Measurements from ENCODE around the gene F2.

Gene F2

DNA sequence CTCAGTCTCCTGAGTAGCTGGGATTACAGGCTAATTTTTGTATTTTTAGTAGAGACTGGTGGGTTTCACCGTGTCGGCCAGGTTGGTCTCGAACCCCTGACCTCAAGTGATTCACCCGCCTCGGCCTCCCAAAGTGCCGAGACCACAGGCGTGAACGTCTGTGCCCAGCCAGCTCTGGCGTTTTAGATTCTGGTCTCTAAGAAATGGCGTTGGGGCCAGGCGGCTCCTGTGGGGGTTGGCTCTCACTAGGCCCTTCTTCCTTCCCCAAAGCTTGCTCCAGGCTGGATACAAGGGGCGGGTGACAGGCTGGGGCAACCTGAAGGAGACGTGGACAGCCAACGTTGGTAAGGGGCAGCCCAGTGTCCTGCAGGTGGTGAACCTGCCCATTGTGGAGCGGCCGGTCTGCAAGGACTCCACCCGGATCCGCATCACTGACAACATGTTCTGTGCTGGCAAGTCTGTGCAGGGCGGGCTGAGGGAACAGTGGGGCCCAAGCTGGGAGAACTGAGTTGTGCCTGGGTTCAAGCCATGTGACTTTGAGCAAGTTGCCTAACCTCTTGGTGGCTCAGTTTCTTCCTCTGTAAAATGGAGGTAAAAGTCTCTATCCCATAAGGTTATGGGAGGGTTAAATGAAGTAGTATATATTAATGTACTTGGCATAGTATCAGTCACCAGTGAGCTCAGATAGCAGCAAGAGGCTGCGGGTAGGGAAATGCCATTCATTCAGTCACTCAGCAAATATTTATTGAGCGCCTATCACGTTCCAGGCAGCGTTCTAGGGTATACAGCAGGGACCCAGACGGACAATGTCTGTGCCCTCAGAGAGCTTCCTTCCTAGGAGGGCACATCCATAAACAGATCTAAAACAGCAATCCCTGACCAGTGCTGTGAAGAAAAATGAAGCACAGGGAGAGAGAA lies 10.4 kb downstream of the F2 start:
- in situ Hi-C loops (cut with HindIII; ENCODE audit: low pct_ligation_motif_present, low sequenced_read_pairs): no loop called here
- Histone ChIP-seq H3K4me3 (ENCODE audit: low read depth, low read length) (no peak overlapping the region), H3K27ac (no peak overlapping the region), H3K27me3 (replicated peaks) (no peaks in the 10 kb centered on the region), H3K36me3 (replicated peaks) (no peaks in the 10 kb centered on the region)
- TF ChIP-seq, protein P1, sequence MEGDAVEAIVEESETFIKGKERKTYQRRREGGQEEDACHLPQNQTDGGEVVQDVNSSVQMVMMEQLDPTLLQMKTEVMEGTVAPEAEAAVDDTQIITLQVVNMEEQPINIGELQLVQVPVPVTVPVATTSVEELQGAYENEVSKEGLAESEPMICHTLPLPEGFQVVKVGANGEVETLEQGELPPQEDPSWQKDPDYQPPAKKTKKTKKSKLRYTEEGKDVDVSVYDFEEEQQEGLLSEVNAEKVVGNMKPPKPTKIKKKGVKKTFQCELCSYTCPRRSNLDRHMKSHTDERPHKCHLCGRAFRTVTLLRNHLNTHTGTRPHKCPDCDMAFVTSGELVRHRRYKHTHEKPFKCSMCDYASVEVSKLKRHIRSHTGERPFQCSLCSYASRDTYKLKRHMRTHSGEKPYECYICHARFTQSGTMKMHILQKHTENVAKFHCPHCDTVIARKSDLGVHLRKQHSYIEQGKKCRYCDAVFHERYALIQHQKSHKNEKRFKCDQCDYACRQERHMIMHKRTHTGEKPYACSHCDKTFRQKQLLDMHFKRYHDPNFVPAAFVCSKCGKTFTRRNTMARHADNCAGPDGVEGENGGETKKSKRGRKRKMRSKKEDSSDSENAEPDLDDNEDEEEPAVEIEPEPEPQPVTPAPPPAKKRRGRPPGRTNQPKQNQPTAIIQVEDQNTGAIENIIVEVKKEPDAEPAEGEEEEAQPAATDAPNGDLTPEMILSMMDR (IDR thresholded peaks at IDR 0.05; ENCODE audit: low read depth, low read length, missing control alignments): no peak
- no peak for DNase-seq

GRCh38 chr11:46731545-46731944 lies 12.5 kb downstream of the F2 start:
- Histone ChIP-seq H3K4me3 (ENCODE audit: low read depth, low read length) (no peak overlapping the region), H3K27me3 (replicated peaks) (no peaks in the 10 kb centered on the region), H3K36me3 (replicated peaks) (no peaks in the 10 kb centered on the region), H3K27ac (no peak overlapping the region)
- TF ChIP-seq, protein P1 (IDR thresholded peaks at IDR 0.05; ENCODE audit: low read depth, low read length, missing control alignments): no peak
- in situ Hi-C loops (cut with HindIII; ENCODE audit: low pct_ligation_motif_present, low sequenced_read_pairs): no loop called here
- no peak for DNase-seq

- TF ChIP-seq, protein P1 (IDR thresholded peaks at IDR 0.05; ENCODE audit: low read depth, low read length, missing control alignments): no peak
- no peak for DNase-seq
- in situ Hi-C loops (cut with HindIII; ENCODE audit: low pct_ligation_motif_present, low sequenced_read_pairs): no loop called here
- no peak overlapping the region for H3K4me3 ChIP-seq (ENCODE audit: low read depth, low read length)
- no peaks in the 10 kb centered on the region for H3K36me3 ChIP-seq (replicated peaks)
- H3K27me3 ChIP-seq (replicated peaks): no peaks in the 10 kb centered on the region
- H3K27ac ChIP-seq: no peak overlapping the region
These were observed 14.2 kb downstream of the F2 start for GRCh38 chr11:46733234-46733633.

DNA sequence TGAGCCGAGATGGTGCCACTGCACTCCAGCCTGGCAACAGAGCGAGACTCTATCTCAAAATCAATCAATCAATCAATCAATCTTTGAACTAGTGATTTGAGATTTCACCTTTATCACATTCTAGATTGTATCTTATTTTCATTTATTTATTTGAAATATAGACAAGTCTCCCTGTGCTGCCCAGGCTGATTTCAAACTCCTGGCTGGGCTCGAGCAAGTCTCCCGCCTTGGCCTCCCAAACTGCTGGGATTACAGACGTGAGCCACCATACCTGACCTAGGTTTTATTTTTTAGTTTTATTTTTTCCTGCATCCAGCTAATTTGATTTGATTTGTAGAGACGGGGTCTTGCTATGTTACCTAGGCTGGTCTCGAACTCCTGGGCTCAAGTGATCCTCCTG lies 17.1 kb downstream of the F2 start:
- TF ChIP-seq, protein P1 (IDR thresholded peaks at IDR 0.05; ENCODE audit: low read depth, low read length, missing control alignments): no peak
- Histone ChIP-seq H3K27me3 (replicated peaks) (no peaks in the 10 kb centered on the region), H3K4me3 (ENCODE audit: low read depth, low read length) (no peak overlapping the region), H3K27ac (no peak overlapping the region), H3K36me3 (replicated peaks) (peaks cover 5% of the 10 kb centered on the region)
- in situ Hi-C loops (cut with HindIII; ENCODE audit: low pct_ligation_motif_present, low sequenced_read_pairs): no loop called here
- no peak for DNase-seq

DNA sequence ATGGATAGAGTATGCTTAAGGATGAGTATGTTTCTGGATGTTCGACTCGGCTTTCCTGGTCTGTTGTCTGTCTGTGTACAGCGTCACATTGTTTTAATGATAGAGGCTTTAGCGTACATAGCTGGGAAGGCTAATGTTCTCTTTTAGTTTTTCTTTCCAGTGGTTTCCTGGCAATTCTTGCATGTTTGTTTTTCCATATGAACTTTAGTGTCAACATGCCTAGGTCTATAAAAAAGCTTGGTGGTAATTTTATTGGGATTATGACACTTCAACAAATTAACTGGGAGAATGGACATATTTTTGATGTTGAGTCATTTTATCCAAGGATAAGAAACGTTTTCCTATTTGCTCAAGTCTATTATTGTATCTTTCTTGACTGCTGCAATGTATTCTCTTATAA lies 17.6 kb downstream of the F2 start:
- Histone ChIP-seq H3K4me3 (ENCODE audit: low read depth, low read length) (no peak overlapping the region), H3K27me3 (replicated peaks) (no peaks in the 10 kb centered on the region), H3K36me3 (replicated peaks) (peaks cover 7% of the 10 kb centered on the region), H3K27ac (no peak overlapping the region)
- in situ Hi-C loops (cut with HindIII; ENCODE audit: low pct_ligation_motif_present, low sequenced_read_pairs): no loop called here
- no peak for DNase-seq
- TF ChIP-seq, protein P1 (IDR thresholded peaks at IDR 0.05; ENCODE audit: low read depth, low read length, missing control alignments): no peak

All from brain microvascular endothelial cell (primary cell).